Measurements from ENCODE around the gene RHOB.

DNA sequence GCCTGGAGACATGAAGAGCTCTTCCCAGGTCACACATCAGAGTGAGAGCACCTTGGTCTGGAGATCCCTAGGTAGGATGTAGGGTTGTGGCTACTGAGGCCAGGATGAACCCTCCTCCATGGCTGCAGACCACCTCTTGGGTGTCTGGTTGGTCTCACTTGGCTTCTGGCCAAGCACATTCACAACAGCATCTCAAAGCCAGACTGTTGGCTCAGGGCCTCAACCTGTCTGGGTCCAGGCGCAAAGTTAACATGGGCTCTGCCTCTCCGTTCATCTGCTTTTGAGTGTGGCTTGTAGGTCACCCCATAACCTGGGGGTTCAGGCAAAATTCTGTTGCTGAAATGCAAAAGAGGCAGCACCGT lies 40.1 kb downstream of the RHOB start:
- TF ChIP-seq POLR2A (IDR thresholded peaks at IDR 0.05; ENCODE audit: low read depth, low read length) (no peak), POLR2AphosphoS5 (IDR thresholded peaks at IDR 0.05; ENCODE audit: low read depth, low read length) (no peak), TAF1 (IDR thresholded peaks at IDR 0.05; ENCODE audit: borderline replicate concordance, low read depth, low read length) (no peak)

All from GM12892 (cell line).